ENCODE data around the gene DDIT3. TPM values are rescaled to one million over a fixed set of nuclear protein-coding genes. Genes with fewer than 3 reads are reported as not detected.
"Not testable (repeated sequence)": the region's sequence is repeated elsewhere in the genome, so short reads cannot be mapped to it uniquely, and the experiment has no call there.

The DDIT3 gene
- polyA plus RNA-seq, 3 donors: 33.8 to 35.7 (median 35.3) TPM

DNA sequence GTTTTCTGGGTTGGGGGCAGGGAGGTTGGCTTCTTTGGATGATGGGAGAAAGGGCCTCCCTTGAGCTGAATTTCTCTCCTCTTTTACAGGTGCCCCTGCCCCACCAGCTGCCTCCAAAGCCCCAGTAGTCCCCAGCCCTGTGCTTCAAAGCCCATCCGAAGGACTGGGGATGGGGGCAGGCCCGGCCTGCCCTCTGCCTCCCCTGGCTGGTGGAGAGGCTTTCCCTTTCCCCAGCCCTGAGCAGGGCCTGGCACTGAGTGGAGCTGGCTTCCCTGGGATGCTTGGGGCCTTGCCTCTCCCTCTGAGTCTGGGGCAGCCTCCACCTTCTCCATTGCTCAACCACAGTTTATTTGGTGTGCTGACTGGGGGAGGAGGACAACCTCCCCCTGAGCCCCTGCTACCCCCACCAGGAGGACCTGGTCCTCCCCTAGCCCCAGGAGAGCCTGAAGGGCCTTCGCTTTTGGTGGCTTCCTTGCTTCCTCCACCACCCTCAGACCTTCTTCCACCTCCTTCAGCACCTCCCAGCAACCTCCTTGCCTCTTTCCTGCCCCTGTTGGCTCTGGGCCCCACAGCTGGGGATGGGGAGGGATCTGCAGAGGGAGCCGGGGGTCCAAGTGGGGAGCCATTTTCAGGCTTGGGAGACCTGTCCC is 6.3 kb upstream of the DDIT3 start:
- no peak for DNase-seq (ENCODE audit: low read depth in 3 of 3, low spot score in 2 of 3)

DNA sequence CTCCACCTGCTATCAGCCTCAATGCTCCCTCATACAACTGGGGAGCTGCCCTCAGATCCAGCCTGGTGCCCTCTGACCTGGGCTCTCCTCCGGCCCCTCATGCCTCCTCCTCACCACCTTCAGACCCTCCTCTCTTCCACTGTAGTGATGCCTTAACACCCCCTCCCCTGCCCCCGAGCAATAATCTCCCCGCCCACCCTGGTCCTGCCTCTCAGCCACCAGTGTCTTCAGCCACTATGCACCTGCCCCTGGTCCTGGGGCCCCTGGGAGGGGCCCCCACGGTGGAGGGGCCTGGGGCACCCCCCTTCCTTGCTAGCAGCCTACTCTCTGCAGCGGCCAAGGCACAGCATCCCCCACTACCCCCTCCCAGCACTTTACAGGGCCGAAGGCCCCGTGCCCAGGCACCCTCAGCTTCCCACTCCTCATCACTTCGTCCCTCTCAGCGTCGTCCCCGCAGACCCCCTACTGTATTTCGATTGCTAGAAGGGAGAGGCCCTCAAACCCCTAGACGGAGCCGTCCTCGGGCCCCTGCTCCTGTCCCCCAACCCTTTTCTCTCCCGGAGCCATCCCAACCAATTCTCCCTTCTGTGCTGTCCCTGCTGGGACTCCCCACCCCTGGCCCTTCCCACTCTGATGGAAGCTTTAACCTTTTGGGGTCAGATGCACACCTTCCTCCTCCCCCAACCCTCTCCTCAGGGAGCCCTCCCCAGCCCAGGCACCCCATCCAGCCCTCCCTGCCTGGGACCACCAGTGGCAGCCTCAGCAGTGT is 5.5 kb upstream of the DDIT3 start:
- DNase-seq (ENCODE audit: low read depth in 3 of 3, low spot score in 2 of 3): no peak

DNA sequence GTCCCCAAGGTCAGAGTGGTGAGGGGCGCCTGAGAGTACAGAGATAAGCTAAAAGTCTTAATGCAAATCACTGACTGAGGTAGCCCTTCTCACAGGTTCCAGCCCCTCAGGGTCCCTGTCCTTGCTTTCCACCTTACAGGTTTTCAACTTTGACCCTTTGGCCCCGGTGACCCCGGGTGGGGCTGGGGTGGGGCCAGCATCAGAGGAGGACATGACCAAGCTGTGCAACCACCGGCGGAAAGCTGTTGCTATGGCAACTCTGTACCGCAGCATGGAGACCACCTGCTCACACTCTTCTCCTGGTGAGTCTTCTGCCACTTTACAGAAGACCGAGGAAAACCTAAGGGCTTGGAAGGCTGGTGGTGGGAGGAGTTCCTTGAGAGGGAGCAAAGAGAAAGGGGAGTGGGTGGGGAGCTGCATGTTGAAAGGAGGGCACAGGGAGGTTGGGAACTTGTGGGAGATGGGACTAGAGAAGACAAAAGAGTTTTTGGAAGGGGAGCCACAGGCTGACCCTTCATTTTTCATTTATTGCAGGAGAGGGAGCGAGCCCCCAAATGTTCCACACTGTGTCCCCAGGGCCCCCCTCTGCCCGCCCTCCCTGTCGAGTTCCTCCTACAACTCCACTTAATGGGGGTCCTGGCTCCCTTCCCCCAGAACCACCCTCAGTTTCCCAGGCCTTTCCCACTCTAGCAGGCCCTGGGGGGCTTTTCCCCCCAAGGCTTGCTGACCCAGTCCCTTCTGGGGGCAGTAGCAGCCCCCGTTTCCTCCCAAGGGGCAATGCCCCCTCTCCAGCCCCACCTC is 4.7 kb upstream of the DDIT3 start:
- no peak for DNase-seq (ENCODE audit: low read depth in 3 of 3, low spot score in 2 of 3)

DNA sequence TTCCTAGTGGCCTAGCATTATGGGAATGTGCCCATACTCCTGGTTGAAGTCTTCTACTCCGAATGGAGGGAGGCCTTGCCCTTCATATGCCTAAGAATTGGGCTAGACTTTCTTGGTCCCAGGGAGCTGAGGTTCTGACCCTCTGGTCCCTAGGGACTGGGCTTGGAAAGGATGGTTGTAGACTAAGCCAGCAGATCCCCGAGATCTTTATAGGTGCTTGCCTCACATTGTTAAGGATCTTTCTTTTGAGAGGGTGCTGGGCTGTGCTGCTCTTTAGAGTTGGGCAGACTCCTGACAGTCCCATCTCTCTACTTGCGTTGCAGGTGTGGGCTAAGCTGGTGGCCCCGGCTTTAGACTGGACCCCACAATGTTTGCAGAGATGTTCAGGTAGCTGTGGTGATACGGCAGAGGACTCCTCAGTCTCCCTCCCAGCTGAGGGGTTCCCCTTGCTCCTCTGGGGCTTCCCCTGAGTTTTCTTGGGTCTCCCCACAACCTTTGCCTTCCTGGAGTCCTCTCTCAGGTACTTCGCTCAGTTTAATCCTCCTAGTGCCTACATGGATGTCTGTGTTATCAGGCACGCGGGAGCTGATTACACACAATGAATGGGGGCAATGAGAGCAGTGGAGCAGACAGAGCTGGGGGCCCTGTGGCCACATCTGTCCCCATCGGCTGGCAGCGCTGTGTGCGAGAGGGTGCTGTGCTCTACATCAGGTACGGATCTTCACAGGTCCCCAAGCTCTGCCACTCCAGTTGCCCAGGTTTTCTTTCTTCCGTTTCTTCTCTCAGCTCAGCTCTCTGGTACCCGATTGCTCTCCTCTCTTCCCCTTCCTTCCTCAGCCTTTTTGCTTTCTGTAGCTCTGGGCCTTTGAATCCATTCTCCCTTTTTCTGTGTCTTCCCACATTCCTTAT is 3.6 kb upstream of the DDIT3 start:
- no peak for DNase-seq (ENCODE audit: low read depth in 3 of 3, low spot score in 2 of 3)

DNA sequence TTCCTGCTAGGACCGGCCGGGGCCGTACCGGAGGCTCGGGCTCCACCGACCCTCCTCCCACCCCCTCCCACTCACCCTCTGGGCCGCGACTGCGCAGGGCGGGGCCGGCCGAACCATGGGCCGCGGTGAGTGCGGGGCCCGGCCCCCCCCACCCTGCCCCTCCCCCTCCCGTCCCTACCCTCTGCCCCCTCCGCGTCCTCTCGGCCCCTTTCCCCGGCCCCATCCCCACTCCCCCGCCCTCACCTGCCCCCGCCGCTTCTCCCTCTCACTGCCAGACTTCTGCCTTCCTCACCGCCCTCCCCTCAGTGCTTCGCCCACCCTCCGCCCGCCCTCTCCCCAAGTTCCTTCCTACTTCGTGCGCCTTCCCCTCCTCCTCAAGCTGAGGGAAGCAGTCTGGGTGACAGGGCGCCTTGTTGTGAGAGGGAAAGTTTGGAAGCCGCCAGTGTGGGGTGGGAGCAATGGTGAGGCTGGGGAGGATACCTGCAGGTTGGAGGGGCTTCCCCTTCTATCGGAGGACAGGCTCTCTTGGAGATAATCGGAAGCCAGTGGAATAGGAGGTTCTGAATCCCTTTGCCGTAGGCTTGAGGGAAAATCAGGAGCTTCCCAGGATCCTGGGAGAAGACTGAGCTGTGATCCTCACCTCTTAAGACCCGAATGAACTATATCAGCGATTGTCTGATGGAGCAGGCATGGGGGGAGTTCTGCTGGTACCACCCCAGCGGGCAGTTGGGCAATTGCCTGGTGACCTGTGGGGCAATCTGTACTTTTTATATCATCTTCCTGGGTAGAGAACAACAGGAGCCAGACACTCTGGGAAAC is 2.8 kb upstream of the DDIT3 start:
- peak in 1 of 3 donors; percentile 65 for DNase-seq (ENCODE audit: low read depth in 3 of 3, low spot score in 2 of 3)

DNA sequence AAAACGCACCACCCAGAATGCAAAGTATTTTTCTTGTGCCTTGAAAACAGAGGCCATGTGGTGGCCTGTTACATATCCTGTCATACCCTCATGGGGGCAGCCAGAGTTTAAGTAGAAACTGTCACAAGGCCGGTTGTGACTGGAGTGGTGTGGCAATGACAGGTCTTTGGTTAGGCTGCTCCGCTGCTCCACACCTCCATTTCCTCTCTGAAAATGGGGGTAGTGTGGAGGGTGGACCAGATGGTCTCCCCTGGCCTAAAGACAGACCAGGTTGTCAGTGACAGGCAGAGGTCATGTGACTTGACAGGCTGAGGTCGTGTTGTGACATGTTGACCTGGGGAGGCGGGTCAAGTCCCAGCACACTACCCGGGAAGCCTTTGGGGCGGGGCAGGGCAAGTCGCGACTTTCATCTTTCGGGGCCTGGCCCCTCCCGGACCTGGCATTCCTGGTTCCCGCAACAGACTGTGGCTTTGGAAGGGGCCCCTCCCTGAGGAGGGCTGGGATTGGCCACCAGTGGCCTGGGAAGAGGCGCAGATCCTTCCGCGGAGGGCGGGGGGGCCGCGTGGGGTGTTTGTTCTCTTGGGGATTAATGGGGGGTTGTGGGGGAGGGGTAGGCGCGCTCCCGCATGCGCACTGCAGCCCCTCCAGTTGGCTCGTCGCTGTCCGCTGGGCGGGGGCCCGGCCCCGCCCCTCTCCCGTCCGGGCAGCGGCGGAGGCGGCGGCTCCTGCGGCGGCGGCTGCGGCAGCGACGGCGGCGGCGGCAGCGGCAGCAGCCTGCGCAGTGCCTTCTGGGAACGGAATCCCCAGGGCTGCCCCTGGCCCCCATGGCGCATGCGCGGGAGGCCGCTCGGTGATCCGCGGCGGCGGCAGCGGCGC is 1.9 kb upstream of the DDIT3 start, which contains the start of gene MBD6:
Gene MBD6 (plus strand): TSS at position 814 of the 876 bp plus-strand sequence. CDS start 1,480 bp downstream, outside the sequence.
- DNase-seq (ENCODE audit: low read depth in 3 of 3, low spot score in 2 of 3): peak; percentile 66 to 79 (median 78)

DNA sequence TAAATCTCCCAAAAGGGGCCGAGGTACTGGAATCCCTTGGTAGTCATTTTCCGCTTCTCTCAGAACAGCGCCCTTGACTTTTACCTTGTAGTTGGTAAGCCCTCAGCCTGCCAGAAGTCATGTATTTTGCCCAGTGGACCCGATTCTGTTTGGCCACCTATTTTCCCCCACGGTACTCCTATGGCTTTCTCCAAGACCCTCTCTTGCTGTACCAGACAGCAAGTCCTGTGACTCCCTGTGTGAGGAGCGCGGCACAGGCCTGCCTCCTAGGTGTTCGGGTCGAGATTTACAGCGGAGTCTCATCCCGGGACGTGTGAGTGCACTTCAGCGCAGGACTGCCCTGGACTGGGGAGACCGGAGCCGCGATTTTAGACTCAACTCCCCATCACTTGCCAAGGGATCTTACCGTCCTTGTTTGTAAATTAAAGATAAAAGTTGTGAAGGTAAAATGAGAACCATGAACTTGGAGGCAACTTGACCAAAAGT is 1.3 kb upstream of the DDIT3 start:
- DNase-seq (ENCODE audit: low read depth in 3 of 3, low spot score in 2 of 3): peak; percentile 23 to 45 (median 35)

DNA sequence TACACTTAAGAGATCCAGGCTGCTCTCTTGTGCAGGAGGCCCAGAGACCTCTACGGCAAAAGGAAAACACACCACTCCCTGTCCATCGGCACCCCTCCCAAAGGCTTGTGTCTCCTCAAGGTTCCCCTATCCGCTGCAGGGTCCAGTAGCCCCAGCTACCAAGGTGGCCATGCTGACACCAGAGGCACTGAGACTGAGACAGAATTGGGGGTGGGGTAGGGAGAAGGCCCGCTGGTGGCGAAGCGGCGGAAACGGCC is 590 bp downstream of the DDIT3 start:
- DNase-seq (ENCODE audit: low read depth in 3 of 3, low spot score in 2 of 3): peak in 1 of 3 donors; percentile 16

DNA sequence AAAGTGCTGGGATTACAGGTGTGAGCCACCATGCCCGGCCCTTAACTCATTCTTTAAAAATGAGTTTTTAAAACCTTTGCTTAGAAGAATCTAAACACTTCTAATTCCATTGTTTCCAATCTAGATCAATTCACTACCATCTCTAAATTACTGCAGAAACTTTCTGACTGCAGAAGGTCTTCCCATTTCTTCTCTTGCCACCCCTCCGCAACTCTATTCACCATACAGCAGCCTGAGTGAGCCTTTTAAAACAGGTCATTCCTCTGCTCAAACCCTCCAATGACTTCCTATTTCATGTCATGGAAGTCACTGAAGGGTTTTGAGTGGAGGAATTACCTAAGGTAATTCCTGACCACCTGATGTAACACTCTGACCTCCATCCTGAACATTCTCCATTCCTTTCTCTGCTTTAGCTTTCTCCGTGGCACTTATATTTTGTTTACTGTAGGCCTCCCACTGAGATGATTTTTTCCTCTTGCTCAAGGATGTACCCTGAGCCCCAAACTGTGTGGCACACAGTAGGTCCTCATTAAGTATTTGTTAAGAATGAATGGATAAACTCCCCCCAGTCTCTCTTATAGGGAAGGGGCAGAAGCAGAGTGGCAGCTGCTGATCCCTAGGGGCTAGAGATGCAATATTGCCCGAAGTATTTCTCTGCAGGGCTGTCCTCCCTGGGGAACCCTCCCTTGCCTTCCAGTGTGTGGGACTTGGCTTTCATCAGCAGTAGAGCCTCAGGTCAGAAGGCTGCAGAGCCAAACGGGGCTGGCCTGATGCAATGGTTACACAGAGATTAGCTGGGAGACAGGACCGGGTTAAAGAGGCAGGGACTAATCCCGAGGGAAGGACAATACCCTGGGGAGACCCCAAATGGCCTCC is 1.2 kb downstream of the DDIT3 start:
- DNase-seq (ENCODE audit: low read depth in 3 of 3, low spot score in 2 of 3): no peak

DNA sequence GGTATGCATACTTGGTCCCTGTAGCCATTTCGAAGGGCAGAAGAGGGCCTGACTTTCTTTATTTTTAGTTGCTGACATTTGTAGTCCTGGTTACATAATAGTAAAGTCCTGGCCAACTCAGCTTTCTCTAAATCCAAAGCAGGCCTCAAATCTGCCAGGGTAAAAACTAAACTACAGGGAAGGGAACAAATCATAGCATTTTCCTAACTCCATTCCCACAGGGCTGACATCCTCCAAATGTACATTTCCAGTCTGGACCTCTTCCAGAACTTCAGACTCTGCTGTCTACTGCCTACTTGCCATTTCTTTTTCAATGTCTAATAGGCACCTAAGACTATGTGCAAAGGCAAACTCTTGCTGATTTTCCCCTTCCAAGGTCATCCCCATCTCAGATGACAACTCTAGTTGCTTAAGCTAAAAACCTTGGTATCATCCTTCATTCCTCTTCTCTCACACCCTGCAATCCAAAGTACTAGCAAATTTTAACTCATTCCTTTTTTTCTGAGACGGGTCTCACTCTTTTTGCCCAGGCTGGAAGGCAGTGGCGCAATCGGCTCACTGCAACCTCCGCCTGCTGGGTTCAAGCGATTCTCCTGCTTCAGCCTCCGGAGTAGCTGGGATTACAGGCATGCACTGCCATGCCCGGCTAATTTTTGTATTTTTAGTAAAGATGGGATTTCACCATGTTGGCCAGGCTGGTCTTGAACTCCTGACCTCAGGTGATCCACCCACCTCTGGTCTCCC is 2.0 kb downstream of the DDIT3 start:
- DNase-seq (ENCODE audit: low read depth in 3 of 3, low spot score in 2 of 3): no peak

DNA sequence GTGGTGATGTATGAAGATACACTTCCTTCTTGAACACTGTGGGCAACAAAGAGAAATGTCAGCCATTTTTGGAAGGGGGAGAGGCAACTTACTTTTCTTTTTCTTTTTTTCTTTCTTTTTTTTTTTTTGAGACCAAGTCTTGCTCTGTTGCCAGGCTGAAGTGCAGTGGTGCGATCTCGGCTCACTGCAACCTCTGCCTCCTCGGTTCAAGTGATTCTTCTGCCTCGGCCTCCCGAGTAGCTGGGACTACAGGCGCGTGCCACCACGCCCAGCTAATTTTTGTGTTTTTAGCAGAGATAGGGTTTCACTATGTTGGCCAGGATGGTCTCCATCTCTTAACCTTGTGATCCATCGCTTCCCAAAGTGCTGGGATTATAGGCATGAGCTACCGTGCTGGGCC is 2.6 kb downstream of the DDIT3 start:
- DNase-seq (ENCODE audit: low read depth in 3 of 3, low spot score in 2 of 3): not testable (repeated sequence)

DNA sequence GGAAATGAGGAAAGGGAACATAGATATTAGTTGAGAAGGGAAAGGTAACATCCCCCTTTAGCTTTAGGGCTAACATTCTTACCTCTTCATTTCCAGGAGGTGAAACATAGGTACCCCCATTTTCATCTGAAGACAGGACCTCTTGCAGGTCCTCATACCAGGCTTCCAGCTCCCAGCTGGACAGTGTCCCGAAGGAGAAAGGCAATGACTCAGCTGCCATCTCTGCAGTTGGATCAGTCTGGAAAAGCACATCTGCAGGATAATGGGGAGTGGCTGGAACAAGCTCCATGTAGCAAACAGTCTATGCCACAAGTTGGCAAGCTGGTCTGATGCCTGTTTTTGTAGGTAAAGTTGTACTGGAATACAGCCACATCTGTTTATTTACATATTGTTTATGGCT is 3.1 kb downstream of the DDIT3 start:
- DNase-seq (ENCODE audit: low read depth in 3 of 3, low spot score in 2 of 3): no peak

DNA sequence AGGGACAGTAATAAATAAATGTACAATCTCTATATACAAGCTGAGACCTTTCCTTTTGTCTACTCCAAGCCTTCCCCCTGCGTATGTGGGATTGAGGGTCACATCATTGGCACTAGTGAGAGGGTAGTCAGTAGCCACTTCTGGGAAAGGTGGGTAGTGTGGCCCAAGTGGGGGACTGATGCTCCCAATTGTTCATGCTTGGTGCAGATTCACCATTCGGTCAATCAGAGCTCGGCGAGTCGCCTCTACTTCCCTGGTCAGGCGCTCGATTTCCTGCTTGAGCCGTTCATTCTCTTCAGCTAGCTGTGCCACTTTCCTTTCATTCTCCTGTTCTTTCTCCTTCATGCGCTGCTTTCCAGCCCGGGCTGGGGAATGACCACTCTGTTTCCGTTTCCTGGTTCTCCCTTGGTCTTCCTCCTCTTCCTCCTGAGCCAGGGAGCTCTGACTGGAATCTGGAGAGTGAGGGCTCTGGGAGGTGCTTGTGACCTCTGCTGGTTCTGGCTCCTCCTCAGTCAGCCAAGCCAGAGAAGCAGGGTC is 3.6 kb downstream of the DDIT3 start:
- no peak for DNase-seq (ENCODE audit: low read depth in 3 of 3, low spot score in 2 of 3)

DNA sequence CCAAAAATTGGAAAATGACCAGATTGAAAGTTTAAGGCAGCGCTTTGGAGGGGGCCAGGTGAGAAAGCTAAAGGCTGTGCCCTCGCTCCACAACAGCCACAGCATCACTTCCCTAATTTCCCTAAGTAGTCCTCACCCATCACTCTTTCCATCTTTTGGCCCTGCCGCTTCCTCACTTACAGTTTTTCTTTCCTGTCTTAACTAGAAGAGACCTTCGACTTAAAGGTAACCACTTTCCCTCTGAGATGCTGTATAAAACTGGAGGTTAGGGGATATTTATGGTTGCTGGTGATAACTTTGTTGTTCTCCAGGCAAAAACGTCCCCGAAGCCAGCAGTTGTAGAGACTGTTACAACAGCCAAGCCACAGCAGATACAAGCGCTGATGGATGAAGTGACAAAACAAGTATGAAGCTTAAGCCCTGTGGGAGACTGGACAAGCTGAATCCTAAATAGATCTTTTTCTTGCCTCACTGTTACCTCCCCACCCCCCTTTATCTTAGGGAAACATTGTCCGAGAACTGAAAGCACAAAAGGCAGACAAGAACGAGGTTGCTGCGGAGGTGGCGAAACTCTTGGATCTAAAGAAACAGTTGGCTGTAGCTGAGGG is 4.3 kb downstream of the DDIT3 start:
- no peak for DNase-seq (ENCODE audit: low read depth in 3 of 3, low spot score in 2 of 3)

DNA sequence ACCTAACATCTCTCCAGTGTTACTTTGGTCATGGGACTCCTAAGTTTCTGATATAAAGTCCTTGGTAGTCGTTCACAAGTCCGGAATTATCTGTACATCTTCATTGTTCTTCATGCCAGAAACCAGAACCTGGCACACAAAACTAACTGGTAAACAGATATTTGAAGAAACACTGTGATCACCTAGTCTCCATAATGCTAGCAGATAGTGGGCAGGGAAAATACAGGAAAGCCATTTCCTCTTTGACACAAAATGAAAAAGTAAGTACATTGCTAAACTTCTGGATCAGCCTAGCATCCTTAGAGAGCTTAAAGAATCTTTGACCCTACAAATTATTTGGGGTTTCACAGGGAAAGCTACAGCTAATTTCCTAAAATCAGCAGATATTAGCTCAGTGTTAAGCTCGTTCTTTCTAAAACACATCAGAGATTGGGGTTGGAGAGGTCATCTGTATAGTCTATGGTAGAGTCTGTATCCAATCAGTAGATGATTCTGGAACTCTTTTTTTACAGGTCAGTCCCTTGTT is 4.8 kb downstream of the DDIT3 start:
- DNase-seq (ENCODE audit: low read depth in 3 of 3, low spot score in 2 of 3): no peak

Data from right renal cortex interstitium (tissue), 3 donors.